Activated B cell treated with CpG ODN at 0.5 μM for 24 hours (primary cell): Measurements from ENCODE around the gene GPM6B. TPM values are rescaled to one million over a fixed set of nuclear protein-coding genes. Genes with fewer than 3 reads are reported as not detected.

Experiments used
- ATAC-seq: fragments of 200-7000 bp; cut with Tn5 transposase; one replicate; pipeline ENCODE4 v1.10.0; 2021; ENCODE audit warnings: low read depth, mild to moderate bottlenecking, moderate library complexity
- CTCF ChIA-PET: fragments of 350-600 bp; sonication (Branson Sonifier 250); formaldehyde crosslinking; loops from one replicate; lab custom pipeline; 2021; ENCODE audit warnings: antibody characterized with exemption; lab: Charles Lee
- POLR2A ChIA-PET: fragments of 350-600 bp; sonication (Branson Sonifier 250); formaldehyde crosslinking; loops from one replicate; lab custom pipeline; 2021; ENCODE audit warnings: antibody characterized with exemption; lab: Charles Lee
- DNase-seq: peaks from one replicate; pipeline ENCODE4 v3.0.0; 2022
- H3K27ac Mint-ChIP-seq: one replicate; pipeline ENCODE4 v1.8.0; 2020; ENCODE audit warnings: mixed read lengths
- H3K27me3 Mint-ChIP-seq: one replicate; pipeline ENCODE4 v1.8.0; 2021; ENCODE audit warnings: mixed read lengths
- H3K36me3 Mint-ChIP-seq: one replicate; pipeline ENCODE4 v1.8.0; 2021; ENCODE audit warnings: low read depth, mixed read lengths
- H3K4me1 Mint-ChIP-seq: one replicate; pipeline ENCODE4 v1.8.0; 2021; ENCODE audit warnings: mixed read lengths
- H3K4me3 Mint-ChIP-seq: one replicate; pipeline ENCODE4 v1.8.0; 2020; ENCODE audit warnings: mild to moderate bottlenecking, mixed read lengths
- H3K9me3 Mint-ChIP-seq: one replicate; pipeline ENCODE4 v1.8.0; 2020; ENCODE audit warnings: mixed read lengths
- CTCF ChIP-seq: fragments of 200-600 bp; IDR thresholded peaks from one replicate; pipeline ENCODE4 v1.8.0; 2022; ENCODE audit warnings: antibody characterized with exemption, mild to moderate bottlenecking
- intact Hi-C: fragments of 100-400 bp; cut with micrococcal nuclease; formaldehyde crosslinking; loops from one replicate; pipeline ENCODE4 v1.15.1; 2024
- total RNA-seq: library from RNA; stranded (reverse); gene quantifications from 2 replicates; pipeline ENCODE4 v1.2.3, GENCODE V29; 2022

Gene GPM6B
- total RNA-seq, 1 donor from 2014 or later: not detected

DNA sequence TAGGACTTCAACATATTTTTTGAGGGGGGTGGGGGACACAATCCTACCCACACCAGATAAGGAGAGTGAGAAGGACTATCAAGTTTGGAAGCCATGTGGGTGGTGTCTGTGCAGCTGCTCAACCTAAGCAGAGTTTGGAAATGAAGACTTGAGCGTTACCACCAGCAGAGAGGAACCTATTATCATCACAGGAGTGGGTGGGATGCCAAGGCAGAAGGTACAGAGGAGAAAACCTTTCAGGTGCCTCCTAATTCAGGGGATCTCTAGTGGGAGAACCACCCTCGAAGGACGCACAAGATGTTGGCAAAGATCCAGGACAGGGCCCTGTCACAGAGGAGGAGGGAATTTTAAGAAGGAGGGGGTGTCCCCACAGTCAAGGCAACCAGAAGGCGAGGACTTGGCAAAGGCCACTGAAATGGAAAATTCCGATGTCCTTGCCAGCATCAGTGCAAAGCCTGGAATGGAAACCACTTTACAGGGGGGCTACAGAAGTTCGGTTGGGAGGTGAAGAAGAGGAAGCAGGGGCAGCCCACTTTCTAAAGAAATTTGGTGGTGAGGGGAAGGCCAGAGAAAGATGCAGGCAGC is 8.4 kb upstream of the GPM6B start:
- ATAC-seq: no peak
- H3K27ac Mint-ChIP-seq: no peak overlapping the region
- CTCF ChIA-PET: no interaction called here

GRCh38 chrX:13824746-13825145 is 7.9 kb upstream of the GPM6B start:
- POLR2A ChIA-PET: no interaction called here
- intact Hi-C loops: no loop called here

More for the DNA sequence above, 8.4 kb upstream of the GPM6B start:
- Mint-ChIP-seq H3K4me3 (no peak overlapping the region), H3K36me3 (no peaks in the 10 kb centered on the region), H3K9me3 (no peaks in the 10 kb centered on the region), H3K4me1 (no peaks in the 10 kb centered on the region), H3K27me3 (peaks cover 2% of the 10 kb centered on the region)
- POLR2A ChIA-PET: no interaction called here
- TF ChIP-seq CTCF: no peak
- intact Hi-C loops: no loop called here
- no peak for DNase-seq

DNA sequence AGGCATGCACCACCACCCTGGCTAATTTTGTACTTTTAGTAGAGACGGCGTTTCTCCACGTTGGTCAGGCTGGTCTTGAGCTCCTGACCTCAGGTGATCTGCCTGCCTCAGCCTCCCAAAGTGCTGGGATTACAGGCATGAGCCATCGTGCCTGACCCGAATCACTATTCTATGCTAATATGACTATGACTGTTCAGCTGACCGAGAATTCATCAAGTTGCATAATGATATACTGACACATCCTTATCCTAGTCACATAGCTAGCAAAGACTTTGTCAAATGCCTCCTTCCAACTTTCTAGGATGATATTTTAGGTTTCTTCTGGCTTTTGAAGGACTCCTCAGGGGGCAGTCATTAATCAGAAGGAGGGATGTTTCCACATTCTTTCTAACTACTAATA is 4.8 kb upstream of the GPM6B start:
- no peak overlapping the region for H3K27ac Mint-ChIP-seq
- H3K9me3 Mint-ChIP-seq: no peaks in the 10 kb centered on the region
- H3K27me3 Mint-ChIP-seq: peaks cover 4% of the 10 kb centered on the region
- ATAC-seq (no peak), DNase-seq (no peak)
- no peak overlapping the region for H3K4me3 Mint-ChIP-seq
- no peak for TF ChIP-seq CTCF
- ChIA-PET POLR2A (no interaction called here), CTCF (no interaction called here)
- H3K4me1 Mint-ChIP-seq: no peaks in the 10 kb centered on the region
- H3K36me3 Mint-ChIP-seq: no peaks in the 10 kb centered on the region
- intact Hi-C loops: no loop called here

More at GRCh38 chrX:13824746-13825145, 7.9 kb upstream of the GPM6B start:
- no peaks in the 10 kb centered on the region for H3K36me3 Mint-ChIP-seq
- DNase-seq (no peak), ATAC-seq (no peak)
- CTCF ChIA-PET: no interaction called here
- H3K27me3 Mint-ChIP-seq: peaks cover 2% of the 10 kb centered on the region
- H3K4me3 Mint-ChIP-seq: no peak overlapping the region
- TF ChIP-seq CTCF: no peak
- H3K4me1 Mint-ChIP-seq: no peaks in the 10 kb centered on the region
- no peaks in the 10 kb centered on the region for H3K9me3 Mint-ChIP-seq
- no peak overlapping the region for H3K27ac Mint-ChIP-seq

DNA sequence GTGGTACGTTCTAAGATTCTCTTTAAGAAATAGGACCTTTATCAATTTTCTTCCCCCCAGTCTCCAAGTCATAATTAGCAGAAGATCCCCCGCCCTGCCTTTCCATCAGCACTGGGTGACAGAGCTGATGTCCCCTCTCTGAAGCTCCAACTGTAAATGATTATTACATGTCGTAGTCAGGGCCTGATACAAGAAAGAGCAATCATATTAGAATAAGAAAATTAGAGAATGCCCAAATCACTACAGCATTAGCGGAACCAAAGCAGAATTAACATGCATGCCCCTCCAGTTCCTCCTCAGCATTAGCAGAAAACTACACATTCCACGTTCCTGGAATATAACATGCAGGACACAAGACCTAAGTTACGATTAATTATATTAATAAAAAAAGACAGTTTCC is 717 bp downstream of the GPM6B start:
- DNase-seq (no peak), ATAC-seq (no peak)
- ChIA-PET CTCF (no interaction called here), POLR2A (no interaction called here)
- H3K27me3 Mint-ChIP-seq: peaks cover 4% of the 10 kb centered on the region
- no peak overlapping the region for H3K4me3 Mint-ChIP-seq
- no peaks in the 10 kb centered on the region for H3K36me3 Mint-ChIP-seq
- H3K9me3 Mint-ChIP-seq: no peaks in the 10 kb centered on the region
- intact Hi-C loops: no loop called here
- no peak overlapping the region for H3K27ac Mint-ChIP-seq
- no peak for TF ChIP-seq CTCF
- no peaks in the 10 kb centered on the region for H3K4me1 Mint-ChIP-seq

DNA sequence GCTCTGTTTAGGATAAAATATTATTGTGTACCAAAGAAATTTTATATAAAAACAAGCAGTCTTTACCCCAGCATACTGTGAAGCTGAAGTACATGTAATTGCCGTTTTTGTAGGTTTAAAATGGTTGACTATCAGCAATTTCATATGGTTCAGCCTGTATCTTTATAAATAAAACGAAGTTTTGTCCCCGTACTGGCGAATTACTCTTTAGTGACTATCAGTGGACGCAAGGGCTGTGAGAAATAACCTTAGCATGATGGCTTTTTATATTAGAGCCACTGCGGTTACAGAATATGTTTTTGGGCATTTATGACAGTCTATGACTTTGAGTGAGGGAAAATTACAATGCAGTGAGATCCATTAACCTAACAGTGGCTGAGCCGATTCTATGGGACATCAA is 1.2 kb downstream of the GPM6B start:
- POLR2A ChIA-PET: no interaction called here

More for the DNA sequence above, 1.2 kb downstream of the GPM6B start:
- Mint-ChIP-seq H3K27ac (no peak overlapping the region), H3K9me3 (no peaks in the 10 kb centered on the region), H3K27me3 (peaks cover 3% of the 10 kb centered on the region), H3K36me3 (no peaks in the 10 kb centered on the region), H3K4me1 (no peaks in the 10 kb centered on the region), H3K4me3 (no peak overlapping the region)
- DNase-seq (no peak), ATAC-seq (no peak)
- intact Hi-C loops: no loop called here
- TF ChIP-seq CTCF: no peak
- CTCF ChIA-PET: no interaction called here
